K562 (cell line): Measurements from ENCODE around the gene PDIA4. TPM values are rescaled to one million over a fixed set of nuclear protein-coding genes. Genes with fewer than 3 reads are reported as not detected.

Source experiments
- BRD4 ChIP-seq: fragments of 200-600 bp; sonication (generic); IDR thresholded peaks from 2 replicates; pipeline ENCODE4 v1.6.1; 2017; ENCODE audit warnings: inconsistent platforms
- ELF2 ChIP-seq: fragments of 250-450 bp; sonication (Bioruptor Pico); IDR thresholded peaks from 2 replicates; pipeline ENCODE4 v1.5.0; 2021; ENCODE audit warnings: mild to moderate bottlenecking
- FOXA3 ChIP-seq, 2 experiments: fragments of 450-650 bp in 1 of 2; sonication (generic) in 1 of 2; formaldehyde crosslinking; IDR thresholded peaks in 1 of 2; conservative IDR thresholded peaks in 1 of 2; 2 replicates each; pipeline versions ENCODE4 v1.4.0 to v1.8.0; 2020 to 2022; ENCODE audit warnings: mild to moderate bottlenecking in 2 of 2, missing genetic modification reagents in 1 of 2
- FOXJ2 ChIP-seq: fragments of 200-800 bp; sonication (Bioruptor generic); IDR thresholded peaks from 2 replicates; pipeline ENCODE4 v1.6.1; 2016; ENCODE audit warnings: missing genetic modification characterization, missing compliant biosample characterization
- FOXM1 ChIP-seq, 2 experiments: fragments of 450-650 bp in 1 of 2; sonication (generic) in 1 of 2; formaldehyde crosslinking in 1 of 2; IDR thresholded peaks; 2 replicates each; pipeline versions ENCODE4 v1.6.1 to v1.9.0; 2017 to 2022; ENCODE audit warnings: low read depth in 2 of 2, mild to moderate bottlenecking in 2 of 2, missing genetic modification reagents in 1 of 2, moderate library complexity in 1 of 2
- HNRNPLL ChIP-seq: fragments of 200-400 bp; formaldehyde crosslinking; IDR thresholded peaks from 2 replicates; pipeline ENCODE4 v1.6.1; 2017; ENCODE audit warnings: low read length, low read depth, mild to moderate bottlenecking; ENCODE audit not compliant: poor library complexity, severe bottlenecking
- ILF3 ChIP-seq: fragments of 450-650 bp; IDR thresholded peaks from 2 replicates; pipeline ENCODE4 v1.6.1; 2018; ENCODE audit warnings: antibody characterized with exemption, mild to moderate bottlenecking, moderate library complexity, borderline replicate concordance
- polyA plus RNA-seq, 8 experiments: library from polyadenylated mRNA; depleted of rRNA in 4 of 8; stranded (reverse) in 5 of 8; unstranded in 3 of 8; fragments of >200 nt; fragmentation: Nextera tagmentation in 2 of 8; fragmentation: Illumina TruSeq in 1 of 8; extraction: Ambion mirVana in 2 of 8; extraction: Trizol in 1 of 8; gene quantifications; 2 replicates each; pipeline versions ENCODE4 v1.2.1 to v1.2.3, GENCODE V29; 2011 to 2014; ENCODE audit warnings: inconsistent platforms in 1 of 8, missing spikeins in 1 of 8
- total RNA-seq, 7 experiments: library from RNA; depleted of rRNA in 6 of 7; stranded (reverse); fragments of >200 nt in 6 of 7; fragmentation: Illumina TruSeq in 2 of 7; extraction: Trizol in 2 of 7; gene quantifications; 2 replicates each; pipeline versions ENCODE4 v1.2.1 to v1.2.3, GENCODE V29; 2011 to 2021; ENCODE audit warnings: low replicate concordance in 1 of 7
- TF ChIP-seq, protein P1 (sequence below), 2 experiments: fragments of 450-650 bp in 1 of 2; sonication (generic) in 1 of 2; formaldehyde crosslinking; conservative IDR thresholded peaks; 2 replicates each; pipeline versions ENCODE4 v1.4.0 to v1.8.1; 2020 to 2022; ENCODE audit warnings: mild to moderate bottlenecking in 1 of 2, missing genetic modification reagents in 1 of 2
- TF ChIP-seq, protein P2 (sequence below): fragments of 250-450 bp; sonication (Bioruptor Pico); IDR thresholded peaks from 2 replicates; pipeline ENCODE4 v1.5.0; 2021
- TF ChIP-seq, protein P3 (sequence below), 2 experiments: fragments of 450-650 bp; IDR thresholded peaks; 2 replicates each; pipeline ENCODE4 v1.6.1; 2018; ENCODE audit warnings: mild to moderate bottlenecking in 2 of 2, low read depth in 1 of 2; ENCODE audit not compliant: partially characterized antibody in 2 of 2

Gene PDIA4
- total and polyA plus RNA-seq, 9 of the 15 experiments (the other 6 are each of a cell fraction or from before 2014, with no cell fraction given) = 9.1 to 175 (median 146) TPM

DNA sequence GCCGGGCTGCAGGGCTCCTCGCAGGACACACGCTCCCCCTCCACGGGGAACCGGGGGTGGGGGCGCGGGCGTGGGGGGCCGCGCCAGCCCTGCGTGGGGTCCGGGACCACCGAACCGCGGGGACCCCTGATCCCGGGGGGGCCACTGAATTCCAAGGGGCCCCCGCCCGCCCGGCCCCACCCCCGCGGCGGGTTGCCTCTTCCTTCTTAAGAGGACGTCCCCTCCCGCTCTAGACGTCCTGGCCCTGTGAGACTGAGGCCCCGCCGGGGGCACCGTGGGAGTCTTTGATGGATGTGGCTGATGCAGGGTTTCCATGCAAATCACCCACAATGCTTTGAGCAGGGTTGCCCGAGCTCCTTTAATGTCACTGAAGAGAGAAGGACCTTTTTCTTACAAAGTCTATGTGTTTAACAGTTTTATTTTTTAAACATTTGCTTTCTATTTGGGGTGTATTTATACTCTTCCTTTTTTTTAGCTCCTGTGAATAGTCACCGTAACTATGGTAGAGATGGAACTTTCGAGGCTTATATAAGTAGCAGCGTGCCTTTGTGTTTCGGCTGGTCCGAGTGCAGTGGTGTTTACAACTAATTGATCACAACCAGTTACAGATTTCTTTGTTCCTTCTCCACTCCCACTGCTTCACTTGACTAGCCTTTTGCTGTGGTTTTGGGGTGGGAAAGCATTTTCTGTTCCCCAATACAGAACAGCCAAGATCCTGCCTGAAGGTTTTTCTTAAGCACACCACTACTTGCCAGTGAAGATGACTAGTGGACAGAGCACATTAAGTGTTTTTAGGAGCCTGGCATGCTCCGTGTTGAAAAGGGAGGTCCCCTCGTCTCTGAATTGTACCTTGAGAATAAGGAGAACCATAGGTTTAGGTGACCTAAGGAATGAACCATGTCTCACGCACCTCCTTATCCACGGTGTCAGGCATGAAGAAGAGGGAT lies 44.8 kb downstream of the PDIA4 start (continued):
- TF ChIP-seq ILF3 = peak; percentile 52; the same call in 1 of the 2 replicates
- peak; percentile 74 to 86; a peak in 3 of 4 replicates for TF ChIP-seq FOXA3 (CRISPR knock-in tag; conservative IDR thresholded peaks at IDR 0.05 in 1 of 2, IDR thresholded peaks at IDR 0.05 in 1 of 2)
- TF ChIP-seq, protein P1, sequence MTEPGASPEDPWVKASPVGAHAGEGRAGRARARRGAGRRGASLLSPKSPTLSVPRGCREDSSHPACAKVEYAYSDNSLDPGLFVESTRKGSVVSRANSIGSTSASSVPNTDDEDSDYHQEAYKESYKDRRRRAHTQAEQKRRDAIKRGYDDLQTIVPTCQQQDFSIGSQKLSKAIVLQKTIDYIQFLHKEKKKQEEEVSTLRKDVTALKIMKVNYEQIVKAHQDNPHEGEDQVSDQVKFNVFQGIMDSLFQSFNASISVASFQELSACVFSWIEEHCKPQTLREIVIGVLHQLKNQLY (CRISPR knock-in tag; conservative IDR thresholded peaks at IDR 0.05) = no peak
- 0 out of 2 replicates have a peak, but pooled peaks have one; percentile 34 for TF ChIP-seq ELF2 (CRISPR knock-in tag)
- peak; percentile 75; the same call in 1 of the 2 replicates for TF ChIP-seq BRD4
- TF ChIP-seq, protein P2, sequence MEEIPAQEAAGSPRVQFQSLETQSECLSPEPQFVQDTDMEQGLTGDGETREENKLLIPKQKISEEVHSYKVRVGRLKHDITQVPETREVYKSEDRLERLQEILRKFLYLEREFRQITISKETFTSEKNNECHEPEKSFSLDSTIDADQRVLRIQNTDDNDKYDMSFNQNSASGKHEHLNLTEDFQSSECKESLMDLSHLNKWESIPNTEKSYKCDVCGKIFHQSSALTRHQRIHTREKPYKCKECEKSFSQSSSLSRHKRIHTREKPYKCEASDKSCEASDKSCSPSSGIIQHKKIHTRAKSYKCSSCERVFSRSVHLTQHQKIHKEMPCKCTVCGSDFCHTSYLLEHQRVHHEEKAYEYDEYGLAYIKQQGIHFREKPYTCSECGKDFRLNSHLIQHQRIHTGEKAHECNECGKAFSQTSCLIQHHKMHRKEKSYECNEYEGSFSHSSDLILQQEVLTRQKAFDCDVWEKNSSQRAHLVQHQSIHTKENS (CRISPR knock-in tag) = no peak
- TF ChIP-seq HNRNPLL = peak; percentile 27
- peak; percentile 15; the same call in 1 of the 2 replicates for TF ChIP-seq FOXM1 (IDR thresholded peaks at IDR 0.05; ENCODE audit: low read depth)
- TF ChIP-seq FOXM1 (CRISPR knock-in tag; IDR thresholded peaks at IDR 0.05; ENCODE audit: low read depth) = no peak; the same call in 1 of the 2 replicates
- peak; percentile 45 for TF ChIP-seq FOXJ2 (tag)
- TF ChIP-seq, protein P3, sequence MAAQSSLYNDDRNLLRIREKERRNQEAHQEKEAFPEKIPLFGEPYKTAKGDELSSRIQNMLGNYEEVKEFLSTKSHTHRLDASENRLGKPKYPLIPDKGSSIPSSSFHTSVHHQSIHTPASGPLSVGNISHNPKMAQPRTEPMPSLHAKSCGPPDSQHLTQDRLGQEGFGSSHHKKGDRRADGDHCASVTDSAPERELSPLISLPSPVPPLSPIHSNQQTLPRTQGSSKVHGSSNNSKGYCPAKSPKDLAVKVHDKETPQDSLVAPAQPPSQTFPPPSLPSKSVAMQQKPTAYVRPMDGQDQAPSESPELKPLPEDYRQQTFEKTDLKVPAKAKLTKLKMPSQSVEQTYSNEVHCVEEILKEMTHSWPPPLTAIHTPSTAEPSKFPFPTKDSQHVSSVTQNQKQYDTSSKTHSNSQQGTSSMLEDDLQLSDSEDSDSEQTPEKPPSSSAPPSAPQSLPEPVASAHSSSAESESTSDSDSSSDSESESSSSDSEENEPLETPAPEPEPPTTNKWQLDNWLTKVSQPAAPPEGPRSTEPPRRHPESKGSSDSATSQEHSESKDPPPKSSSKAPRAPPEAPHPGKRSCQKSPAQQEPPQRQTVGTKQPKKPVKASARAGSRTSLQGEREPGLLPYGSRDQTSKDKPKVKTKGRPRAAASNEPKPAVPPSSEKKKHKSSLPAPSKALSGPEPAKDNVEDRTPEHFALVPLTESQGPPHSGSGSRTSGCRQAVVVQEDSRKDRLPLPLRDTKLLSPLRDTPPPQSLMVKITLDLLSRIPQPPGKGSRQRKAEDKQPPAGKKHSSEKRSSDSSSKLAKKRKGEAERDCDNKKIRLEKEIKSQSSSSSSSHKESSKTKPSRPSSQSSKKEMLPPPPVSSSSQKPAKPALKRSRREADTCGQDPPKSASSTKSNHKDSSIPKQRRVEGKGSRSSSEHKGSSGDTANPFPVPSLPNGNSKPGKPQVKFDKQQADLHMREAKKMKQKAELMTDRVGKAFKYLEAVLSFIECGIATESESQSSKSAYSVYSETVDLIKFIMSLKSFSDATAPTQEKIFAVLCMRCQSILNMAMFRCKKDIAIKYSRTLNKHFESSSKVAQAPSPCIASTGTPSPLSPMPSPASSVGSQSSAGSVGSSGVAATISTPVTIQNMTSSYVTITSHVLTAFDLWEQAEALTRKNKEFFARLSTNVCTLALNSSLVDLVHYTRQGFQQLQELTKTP (IDR thresholded peaks at IDR 0.05; ENCODE audit: low read depth in 1 of 2, partially characterized antibody in 2 of 2) = peak; percentile 78 to 91
